HL-60/S4 treated with retinoic acid at 250 ng/mL for 4 days and 3 days (cell line): ENCODE measurements around the gene ILDR2.

Experiments used
- in situ Hi-C: fragments of 300-500 bp; cut with MboI; formaldehyde crosslinking; loops from 2 replicates; pipeline ENCODE4 v1.7.0; 2022; ENCODE audit warnings: low sequenced_read_pairs

The ILDR2 gene

DNA sequence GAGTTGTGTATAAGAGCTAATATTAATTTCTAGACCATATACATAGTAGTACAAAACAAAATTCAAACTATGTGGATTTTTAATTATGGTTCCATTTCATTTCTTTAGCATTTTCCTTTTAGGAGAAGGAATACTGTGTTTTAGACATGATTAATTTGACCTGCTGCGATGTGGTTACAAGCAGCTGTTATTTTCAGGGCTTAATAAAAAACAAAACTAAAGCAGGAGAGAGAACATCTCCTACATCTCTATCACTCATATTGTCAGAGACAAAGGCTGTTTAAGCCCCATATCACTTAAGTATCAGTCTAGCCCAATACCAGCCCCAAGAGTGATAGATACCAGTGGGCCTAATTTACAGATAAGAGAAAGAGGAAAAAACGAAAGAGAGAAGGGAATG, 47.6 kb downstream of the ILDR2 start:
- in situ Hi-C loops = no loop called here

DNA sequence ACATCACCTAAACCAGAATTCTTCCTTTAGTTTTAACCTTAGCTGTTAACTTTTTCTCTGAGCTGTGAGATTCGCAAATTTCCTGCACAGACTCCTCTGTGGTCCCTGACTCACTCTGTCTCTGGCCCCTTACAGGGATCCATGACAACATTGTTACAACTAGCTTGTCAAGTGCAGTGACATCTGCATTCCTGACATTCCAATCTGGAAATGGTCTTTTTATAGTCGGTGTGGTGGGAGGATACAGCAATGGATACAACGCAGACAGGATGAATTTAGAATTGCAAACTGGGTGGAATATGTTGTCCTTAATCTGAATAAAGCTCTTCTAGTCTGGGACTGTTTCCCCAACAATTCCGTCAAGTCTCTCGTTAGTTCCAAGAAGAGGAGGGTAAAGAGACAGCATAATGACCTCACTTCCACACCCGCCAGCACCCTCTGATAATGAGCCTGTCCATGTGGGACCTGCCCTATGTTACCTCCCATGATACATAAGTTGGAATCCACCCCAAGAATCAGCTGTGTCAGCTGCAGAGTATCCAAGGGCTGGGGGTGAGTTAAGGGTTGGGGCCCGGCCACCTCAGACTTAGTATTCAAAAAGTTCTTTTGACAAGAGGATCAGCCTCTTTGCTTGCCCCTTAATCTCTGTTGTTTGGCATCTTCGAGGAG, 49.4 kb downstream of the ILDR2 start:
- in situ Hi-C loops = no loop called here

DNA sequence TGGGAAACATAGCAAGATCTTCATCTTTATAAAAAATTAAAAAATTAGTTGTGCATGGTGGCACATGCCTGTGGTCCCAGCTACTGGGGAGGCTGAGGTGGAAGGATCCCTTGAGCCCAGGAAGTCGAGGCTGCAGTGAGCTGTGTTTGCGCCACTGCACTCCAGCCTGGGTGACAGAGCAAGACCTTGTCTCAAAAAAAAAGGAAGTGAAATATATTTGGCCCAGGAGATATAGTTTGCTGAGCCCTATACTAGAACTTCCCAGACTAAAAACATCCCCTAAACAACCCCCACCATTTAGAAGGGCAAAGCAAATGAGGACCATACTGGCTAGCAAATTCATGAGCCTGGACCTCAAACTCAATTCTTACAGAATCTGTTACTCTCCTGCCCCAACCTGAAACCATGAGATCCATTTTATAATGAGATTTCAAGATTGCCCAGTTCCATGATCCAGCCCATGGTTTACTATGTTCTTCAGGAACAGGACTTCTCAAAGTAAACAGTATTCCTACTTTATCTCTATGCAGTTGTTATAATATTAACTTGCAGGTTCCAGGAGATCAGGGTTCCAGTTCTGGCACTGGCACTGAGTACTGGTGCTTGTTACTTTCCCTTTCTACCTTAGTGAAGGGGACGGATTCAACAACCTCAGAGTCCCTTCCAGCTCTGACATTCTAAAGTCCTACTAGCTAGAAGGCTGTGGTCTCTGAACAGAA, 50.4 kb downstream of the ILDR2 start:
- in situ Hi-C loops = loop anchor here (25.0 kb wide), 1 partner anchor 512 kb away; no protein-coding TSS in a partner anchor

DNA sequence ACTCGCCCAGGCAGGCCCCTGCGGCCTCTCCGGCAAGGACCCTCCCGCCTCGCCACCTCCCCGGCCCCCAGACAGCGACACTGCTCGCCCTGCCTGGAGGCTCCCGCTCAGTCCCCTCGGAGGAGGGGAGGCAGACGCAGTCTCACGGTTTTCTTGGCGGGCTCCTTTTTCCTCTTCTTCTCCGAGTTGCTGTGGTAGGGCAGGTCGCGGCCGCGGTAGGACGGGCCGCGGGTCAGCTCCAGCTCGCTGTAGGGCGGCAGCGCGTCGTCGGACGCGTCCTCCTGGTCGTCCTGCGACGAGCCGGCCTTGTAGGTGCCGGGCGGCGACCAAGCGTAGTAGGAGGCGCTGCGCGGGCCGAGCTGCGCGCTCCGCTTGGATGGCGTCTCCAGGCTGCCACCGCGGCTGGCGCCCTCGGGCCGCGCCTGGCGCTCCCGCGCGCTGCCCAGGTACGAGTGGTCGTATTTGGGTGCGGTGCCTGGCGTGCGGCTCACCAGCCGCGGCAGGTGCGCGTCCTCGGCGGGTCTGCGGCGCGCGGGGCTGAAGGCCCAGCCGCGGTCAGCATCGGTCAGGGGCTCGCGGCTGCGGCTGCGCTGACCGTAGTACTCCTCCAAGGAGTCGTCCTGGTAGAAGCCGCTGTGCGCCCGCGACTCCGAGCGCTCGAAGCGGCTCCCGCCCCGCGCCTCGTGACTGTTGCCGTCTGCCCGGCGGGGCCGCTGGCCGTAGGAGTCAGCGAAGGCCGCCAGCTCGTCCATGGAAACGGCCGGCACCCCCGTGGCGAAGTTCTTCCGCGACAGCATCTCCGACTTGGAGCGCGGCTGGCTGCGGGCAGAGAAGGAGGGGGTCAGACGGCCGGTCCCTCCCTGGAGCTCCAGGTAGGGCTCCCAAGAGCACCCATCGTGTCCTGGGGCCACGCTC, 54.5 kb downstream of the ILDR2 start:
- in situ Hi-C loops = loop anchor here (25.0 kb wide), 1 partner anchor 516 kb away; no protein-coding TSS in a partner anchor

DNA sequence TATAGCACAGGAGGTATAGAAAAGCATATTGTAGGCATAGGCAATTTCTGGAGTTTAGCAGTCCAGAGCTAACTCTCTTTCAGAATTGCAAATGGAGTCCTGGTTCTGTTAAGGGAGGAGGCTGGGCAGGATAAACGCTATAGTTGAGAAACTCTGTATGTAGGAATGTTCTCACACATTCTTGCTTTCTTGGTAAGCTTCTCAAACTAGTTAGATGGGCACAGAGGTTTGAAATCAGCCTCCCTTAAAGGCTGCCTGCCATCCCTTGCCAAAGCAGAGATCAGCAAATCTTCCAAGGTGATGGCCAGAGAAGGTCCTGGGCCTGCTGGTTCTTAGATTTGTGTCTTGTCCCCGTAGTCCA, 56.4 kb downstream of the ILDR2 start:
- in situ Hi-C loops = loop anchor here (10.0 to 25.0 kb wide), 2 partner anchors 136 to 518 kb away; no protein-coding TSS in a partner anchor

DNA sequence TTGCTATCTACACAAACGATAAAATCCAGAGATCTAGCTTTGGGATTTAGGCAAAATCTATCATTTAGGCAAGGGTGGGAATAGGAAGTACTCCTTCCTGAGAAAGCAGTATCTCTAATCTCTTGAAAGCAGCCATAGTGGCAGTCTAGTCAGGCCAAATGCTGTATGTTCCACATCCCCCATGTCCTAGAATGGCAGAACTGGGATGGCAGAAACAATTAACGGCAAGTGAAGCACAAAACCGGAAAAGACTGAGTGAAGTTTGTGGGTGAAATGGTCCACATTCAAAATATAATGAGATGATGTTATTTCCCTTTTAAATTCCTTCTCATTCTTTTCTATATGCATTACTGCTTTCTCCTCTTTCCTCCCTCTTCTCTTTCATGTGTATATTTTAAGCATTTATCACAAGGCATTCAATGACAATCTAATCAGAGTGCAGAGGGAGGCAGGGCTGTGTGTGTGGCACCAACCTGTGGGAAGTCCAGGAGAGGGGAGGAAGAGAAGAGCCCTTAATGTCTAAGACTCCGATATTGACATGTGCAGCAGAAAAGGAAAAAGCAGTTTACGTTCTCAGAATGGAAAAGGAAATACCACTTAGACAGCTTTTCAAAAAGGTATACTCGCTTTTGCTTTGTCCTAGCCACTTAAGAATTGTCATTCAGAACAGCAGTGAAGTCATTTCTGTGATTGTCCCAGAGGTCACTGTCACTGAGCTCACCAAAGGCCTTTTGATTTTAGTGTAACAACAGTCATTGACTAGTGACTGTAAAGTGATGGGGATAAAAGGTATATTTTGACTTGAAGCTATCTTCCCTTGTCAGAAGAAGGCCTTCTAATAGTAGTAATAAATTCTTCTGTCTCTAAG, 57.0 kb downstream of the ILDR2 start:
- in situ Hi-C loops = loop anchor here (10.0 to 25.0 kb wide), 2 partner anchors 136 to 519 kb away; no protein-coding TSS in a partner anchor

DNA sequence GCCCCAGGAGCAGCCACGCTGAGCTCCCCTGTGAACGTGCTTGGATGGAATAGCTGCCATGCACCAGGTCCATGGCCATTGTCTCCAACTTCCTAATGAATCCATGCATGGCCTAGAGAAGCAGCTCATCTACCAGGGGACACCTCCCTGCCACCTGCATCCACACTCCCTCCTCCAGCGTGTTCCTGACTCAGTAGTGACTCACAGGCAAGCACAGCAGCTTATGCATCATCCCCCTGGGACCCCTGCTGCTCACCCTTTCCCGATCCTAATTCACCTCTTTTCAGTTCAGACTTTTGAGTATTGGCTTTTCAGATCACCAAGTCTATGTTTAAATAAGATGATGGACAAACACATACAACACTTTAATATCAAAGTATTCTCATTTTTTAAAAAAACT, 59.4 kb downstream of the ILDR2 start:
- in situ Hi-C loops = loop anchor here (10.0 to 25.0 kb wide), 2 partner anchors 139 to 521 kb away; no protein-coding TSS in a partner anchor

DNA sequence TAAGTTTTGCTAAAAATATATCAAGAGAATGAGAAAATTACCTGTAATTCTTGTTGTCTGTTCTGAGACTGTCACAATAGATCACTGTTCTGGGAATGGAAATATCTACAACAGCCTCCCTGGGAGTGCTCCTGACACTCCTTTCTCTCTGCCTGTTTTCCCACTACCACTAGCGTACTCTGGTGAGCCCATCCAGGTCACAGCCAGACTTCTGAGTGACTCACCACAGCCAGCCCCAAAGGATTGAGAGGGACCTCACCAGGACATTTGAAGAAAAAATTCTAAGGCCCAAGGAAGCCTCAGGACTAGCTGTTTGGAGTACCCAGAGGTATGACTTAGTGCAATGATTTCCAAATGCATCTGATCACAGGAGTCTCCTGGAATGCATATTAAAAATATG, 60.3 kb downstream of the ILDR2 start:
- in situ Hi-C loops = loop anchor here (10.0 to 25.0 kb wide), 2 partner anchors 140 to 522 kb away; no protein-coding TSS in a partner anchor

DNA sequence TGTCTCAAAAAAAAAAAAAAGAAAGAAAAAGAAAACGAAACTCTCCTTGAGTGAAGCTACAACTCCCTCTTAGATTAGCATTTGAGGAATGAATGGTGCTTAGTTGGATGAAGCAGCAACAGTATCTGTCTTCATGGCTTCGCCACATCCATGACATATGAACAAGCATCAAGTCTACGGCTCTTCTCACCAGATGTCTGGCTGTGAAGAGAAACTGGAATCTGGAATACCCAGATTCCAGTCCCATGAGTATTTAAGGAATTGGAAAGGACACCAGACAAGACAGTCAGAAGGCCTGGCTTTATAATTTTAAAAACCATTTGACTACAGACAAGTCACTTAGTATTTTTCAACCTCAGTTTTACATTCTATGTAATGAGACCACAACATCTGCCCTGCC, 61.2 kb downstream of the ILDR2 start:
- in situ Hi-C loops = loop anchor here (10.0 to 25.0 kb wide), 2 partner anchors 141 to 523 kb away; no protein-coding TSS in a partner anchor

DNA sequence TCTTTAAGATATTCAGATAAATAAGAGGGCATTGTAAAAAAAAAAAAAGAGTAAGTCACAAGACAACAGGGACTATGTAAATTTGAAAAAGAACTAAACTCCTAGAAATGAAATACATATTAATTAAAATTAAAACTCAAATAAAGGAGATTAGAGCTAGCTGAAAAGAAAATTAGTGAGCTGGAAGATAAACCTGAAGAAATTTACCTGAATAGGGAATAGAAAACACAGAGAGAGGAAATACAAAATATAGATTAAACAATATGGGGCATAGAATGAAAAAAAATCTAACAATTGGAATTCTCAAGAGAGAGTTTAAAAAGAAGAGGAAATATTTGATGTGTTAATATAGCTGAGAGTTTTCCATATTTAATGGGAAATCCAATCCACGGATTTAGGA, 63.7 kb downstream of the ILDR2 start:
- in situ Hi-C loops = loop anchor here (10.0 to 25.0 kb wide), 2 partner anchors 143 to 526 kb away; no protein-coding TSS in a partner anchor

DNA sequence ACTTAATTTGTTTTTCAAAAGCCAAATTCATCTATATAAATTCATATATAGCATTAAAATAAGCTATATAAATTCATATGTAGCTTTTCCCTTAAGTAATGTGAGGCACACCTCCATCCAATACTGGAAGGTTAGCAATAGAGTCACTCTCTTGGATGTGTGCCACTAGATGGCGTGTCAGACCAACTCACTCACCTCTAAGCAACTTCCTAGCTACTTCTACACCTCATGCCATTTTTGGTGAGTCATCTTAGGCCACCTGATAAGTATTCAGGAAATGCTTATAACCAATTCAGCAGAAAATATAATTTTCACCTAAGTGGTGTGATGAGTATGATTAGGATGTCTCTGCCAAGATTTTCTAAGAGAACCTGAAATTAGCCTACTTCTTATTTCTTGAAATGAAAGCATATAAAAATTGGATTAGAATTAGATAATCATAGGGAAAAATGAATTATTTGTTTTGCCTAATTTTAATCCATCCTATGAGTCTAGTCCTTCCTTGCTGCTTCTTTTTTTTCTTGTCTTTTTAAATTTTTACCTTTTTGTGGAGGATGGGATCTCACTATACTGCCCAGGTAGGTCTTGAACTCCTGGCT, 64.8 kb downstream of the ILDR2 start:
- in situ Hi-C loops = loop anchor here (10.0 to 25.0 kb wide), 2 partner anchors 144 to 527 kb away; no protein-coding TSS in a partner anchor

DNA sequence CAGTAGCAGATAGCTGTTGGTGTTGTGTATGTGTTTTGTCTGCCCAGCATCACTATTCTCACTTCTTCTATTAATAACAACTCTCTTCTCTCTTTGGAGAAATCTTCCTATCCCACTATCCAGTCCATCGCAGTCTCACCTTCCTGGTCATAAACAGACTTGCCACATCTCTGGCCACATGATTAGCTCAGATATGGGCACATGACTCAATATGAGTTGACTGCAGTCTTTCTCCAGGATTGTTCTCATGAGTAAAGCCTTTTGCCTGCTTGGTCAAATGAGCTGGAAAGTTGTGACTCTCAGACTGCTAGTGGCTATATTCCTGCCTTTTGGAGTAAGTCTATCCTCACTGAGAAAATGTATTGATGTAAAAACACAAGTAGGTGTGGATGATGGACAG, 66.4 kb downstream of the ILDR2 start:
- in situ Hi-C loops = loop anchor here (25.0 kb wide), 1 partner anchor 528 kb away; no protein-coding TSS in a partner anchor

DNA sequence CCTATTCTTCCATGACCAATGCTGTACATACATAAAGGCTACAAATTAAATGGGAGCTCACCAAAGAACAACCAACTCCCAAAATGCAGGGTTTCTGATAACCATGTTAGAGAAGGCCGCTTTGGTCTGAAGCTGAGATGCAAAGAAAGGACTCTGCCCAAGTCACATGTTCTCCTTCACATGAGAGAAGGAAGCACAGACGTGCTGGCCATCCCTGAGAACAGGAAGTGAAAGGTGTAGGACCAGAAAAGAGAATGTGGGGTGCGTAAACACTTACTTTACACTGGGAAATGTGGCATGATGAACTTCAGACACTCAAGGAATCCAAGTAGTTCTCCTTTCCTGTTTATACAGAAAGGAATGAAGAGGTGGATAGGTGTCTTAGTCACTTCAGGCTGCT, 67.6 kb downstream of the ILDR2 start:
- in situ Hi-C loops = loop anchor here (25.0 kb wide), 1 partner anchor 530 kb away; no protein-coding TSS in a partner anchor

DNA sequence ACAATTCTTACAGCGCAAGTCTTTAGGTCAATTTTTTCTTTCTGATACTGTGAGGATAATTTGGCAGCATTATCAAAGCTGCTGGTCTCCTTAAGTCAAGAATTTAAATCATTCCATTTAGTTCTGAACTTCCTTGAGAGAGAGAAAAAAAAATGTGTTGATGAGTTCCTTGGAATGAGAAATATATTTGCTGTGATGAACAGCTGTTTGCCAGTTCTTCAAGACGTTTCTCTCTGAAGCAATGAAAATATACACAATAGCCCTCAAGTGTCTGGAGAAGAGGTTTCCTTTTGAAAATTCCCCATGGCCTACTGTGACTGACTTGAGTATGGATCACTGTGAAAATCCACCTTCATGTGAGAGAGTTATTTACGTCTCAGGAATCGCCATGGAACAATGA, 68.3 kb downstream of the ILDR2 start:
- in situ Hi-C loops = loop anchor here (25.0 kb wide), 1 partner anchor 530 kb away; no protein-coding TSS in a partner anchor

DNA sequence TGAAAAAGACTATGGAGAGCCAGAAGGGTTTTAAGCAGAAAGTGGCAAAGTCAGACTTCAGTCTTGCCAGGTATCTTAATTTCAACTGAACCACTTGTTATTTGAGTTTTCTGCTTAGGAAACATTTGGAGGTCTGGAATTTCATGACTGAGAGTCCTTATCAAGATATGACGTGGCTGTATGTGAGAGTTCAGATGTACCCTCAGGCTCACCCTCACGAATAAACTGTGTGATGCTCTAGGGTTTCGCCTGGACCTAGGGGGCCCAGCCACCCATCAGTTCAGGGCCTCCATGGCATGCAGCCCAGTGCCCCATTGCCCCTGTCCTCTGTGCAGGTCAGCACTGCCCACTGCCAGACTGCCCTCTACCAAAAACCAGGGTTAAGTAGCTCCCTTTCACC, 68.7 kb downstream of the ILDR2 start:
- in situ Hi-C loops = loop anchor here (25.0 kb wide), 1 partner anchor 531 kb away; no protein-coding TSS in a partner anchor

DNA sequence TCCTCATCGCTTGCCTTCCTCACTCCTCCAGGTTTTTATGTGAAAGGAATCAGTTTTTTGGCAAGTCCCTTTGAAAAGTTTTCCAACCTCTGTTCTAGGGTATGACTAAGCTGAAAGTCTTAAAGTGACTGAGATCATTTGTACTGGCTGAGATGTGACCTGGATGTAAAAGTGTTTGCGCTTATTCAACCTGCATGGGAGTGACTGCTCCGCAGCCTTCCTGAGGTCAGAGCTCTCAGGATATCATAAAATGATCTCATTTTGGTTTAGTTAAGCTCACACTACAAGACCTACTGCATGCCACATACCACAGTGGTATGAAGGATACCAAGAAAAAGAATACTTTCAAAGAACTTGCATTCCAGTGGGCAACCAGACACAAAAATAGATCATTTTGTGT, 69.4 kb downstream of the ILDR2 start:
- in situ Hi-C loops = loop anchor here (25.0 kb wide), 1 partner anchor 531 kb away; no protein-coding TSS in a partner anchor

DNA sequence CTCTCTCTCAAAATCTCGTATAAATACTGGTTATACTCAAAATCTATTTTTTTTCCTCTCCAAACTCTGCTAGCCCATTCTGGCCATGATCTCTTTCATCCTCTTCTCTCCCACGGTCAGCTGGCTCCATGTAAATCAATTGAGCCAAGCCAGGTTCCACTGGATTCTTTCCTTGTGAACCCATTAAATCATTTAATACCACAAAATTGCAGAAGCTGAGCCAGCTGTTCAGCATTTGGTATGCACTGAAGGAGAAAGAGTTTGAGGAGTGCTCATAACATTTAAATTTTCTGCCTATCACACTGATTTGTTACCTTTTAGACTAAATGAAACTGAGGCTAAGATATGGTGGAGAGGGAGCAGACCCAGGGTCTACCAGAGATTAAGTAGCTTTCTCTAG, 70.2 kb downstream of the ILDR2 start:
- in situ Hi-C loops = loop anchor here (25.0 kb wide), 1 partner anchor 532 kb away; no protein-coding TSS in a partner anchor

DNA sequence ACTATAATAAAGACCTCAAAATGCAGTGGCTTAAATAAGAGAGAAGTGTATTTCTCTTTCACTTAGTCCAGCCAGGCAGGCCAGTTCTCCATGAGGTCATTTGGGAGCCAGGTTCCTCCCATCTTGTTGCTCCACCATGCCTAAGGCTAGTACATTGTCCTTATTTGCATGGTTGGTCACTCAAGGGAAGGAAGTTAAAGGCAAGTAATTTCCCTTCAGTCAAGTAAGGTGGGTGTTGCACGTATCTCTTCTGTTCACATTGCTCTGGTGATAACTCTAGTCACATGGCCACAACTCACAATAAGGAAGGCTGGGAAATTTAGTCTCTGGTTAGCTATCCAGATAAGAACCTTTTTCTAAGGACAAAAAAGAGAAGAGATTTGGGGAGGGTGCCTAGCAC, 72.1 kb downstream of the ILDR2 start:
- in situ Hi-C loops = loop anchor here (25.0 kb wide), 1 partner anchor 534 kb away; no protein-coding TSS in a partner anchor

DNA sequence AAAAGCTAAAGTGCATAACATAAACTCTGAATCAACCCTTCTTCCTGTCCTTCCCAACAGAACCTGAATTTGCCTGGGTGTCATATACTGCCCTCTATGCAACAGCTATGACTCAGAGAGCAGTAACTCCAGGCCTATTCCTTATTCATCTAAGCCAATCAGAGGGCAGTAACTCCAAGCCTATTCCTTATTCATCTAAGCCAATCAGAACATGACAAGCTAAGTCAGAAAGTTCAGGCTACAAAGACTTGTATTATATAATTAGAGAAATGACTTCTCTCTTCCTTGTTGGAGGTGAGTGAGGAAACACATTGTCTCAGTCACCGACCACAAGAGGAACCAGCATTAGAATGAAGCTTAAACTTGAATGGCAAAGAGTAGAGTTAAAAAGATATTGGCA, 73.1 kb downstream of the ILDR2 start:
- in situ Hi-C loops = loop anchor here (25.0 kb wide), 1 partner anchor 535 kb away; no protein-coding TSS in a partner anchor
